ENCODE data around the gene SPAG16.

GRCh38 chr2:213566846-213567245 is 282.6 kb downstream of the SPAG16 start:
- TF ChIP-seq CTCF (conservative IDR thresholded peaks at IDR 0.05; ENCODE audit: low read depth, low read length) (no peak), EZH2 (IDR thresholded peaks at IDR 0.05; ENCODE audit: low read length, unreplicated experiment) (no peak)
